Spinal cord (tissue), 10 donors: ENCODE data around the gene ACTG1. TPM values are rescaled to one million over a fixed set of nuclear protein-coding genes. Genes with fewer than 3 reads are reported as not detected.

Experiments used
- DNase-seq, 6 donors: peaks; one replicate each; pipeline versions ENCODE4 v3.0.0 to v3.0.0-alpha.2; 2013 to 2015; ENCODE audit warnings: low spot score in 6 of 6, low read depth in 4 of 6
- H3K27ac ChIP-seq: one replicate; pipeline ENCODE4 v1.5.1; 2013; ENCODE audit warnings: low read depth, low read length, control low read depth
- H3K27me3 ChIP-seq: one replicate; pipeline ENCODE4 v1.6.1; 2013; ENCODE audit warnings: low read length; ENCODE audit not compliant: control insufficient read depth, insufficient read depth
- H3K36me3 ChIP-seq: one replicate; pipeline ENCODE4 v1.6.1; 2013; ENCODE audit warnings: low read length; ENCODE audit not compliant: control insufficient read depth, insufficient read depth
- H3K4me1 ChIP-seq: one replicate; pipeline ENCODE4 v1.6.1; 2013; ENCODE audit warnings: low read length; ENCODE audit not compliant: control insufficient read depth, insufficient read depth
- H3K4me3 ChIP-seq: one replicate; pipeline ENCODE4 v1.5.1; 2013; ENCODE audit warnings: low read depth, low read length, control low read depth
- H3K9me3 ChIP-seq: one replicate; pipeline ENCODE4 v1.6.1; 2013; ENCODE audit warnings: low read length; ENCODE audit not compliant: control insufficient read depth, insufficient read depth
- WGBS: methylation state at CpG from one replicate; pipeline ENCODE4 v1.1.5; 2013; ENCODE audit warnings: missing lambda C conversion rate; ENCODE audit not compliant: insufficient coverage; 5-methylcytosine and 5-hydroxymethylcytosine counted together
- polyA plus RNA-seq, 2 donors: library from polyadenylated mRNA; unstranded; fragments of 120-200 nt; gene quantifications; one replicate each; pipeline ENCODE4 v1.2.1, GENCODE V29; 2013; ENCODE audit not compliant: insufficient read length in 2 of 2
- total RNA-seq, 2 donors: library from RNA; depleted of rRNA in 1 of 2; stranded (reverse); fragments of 120-200 nt in 1 of 2; fragments of >200 nt in 1 of 2; gene quantifications; one replicate each; pipeline versions ENCODE4 v1.2.3 to v1.2.4, GENCODE V29; 2013 to 2014
- donor health status: healthy.

ACTG1 gene
- total and polyA plus RNA-seq, 4 donors: 1,777 to 3,460 (median 3,019) TPM

- Histone ChIP-seq H3K9me3 (no peaks in the 10 kb centered on the region), H3K4me1 (peaks cover 65% of the 10 kb centered on the region), H3K27me3 (no peaks in the 10 kb centered on the region), H3K4me3 (no peak overlapping the region), H3K36me3 (peaks cover 65% of the 10 kb centered on the region), H3K27ac (no peak overlapping the region)
- DNase-seq: peak in 2 of 6 donors; percentile 39 to 64
- 65% methylated on average over 17 of the region's 18 CpGs for WGBS
These were observed 44.4 kb downstream of the ACTG1 start for GRCh38 chr17:81468111-81468769.

DNA sequence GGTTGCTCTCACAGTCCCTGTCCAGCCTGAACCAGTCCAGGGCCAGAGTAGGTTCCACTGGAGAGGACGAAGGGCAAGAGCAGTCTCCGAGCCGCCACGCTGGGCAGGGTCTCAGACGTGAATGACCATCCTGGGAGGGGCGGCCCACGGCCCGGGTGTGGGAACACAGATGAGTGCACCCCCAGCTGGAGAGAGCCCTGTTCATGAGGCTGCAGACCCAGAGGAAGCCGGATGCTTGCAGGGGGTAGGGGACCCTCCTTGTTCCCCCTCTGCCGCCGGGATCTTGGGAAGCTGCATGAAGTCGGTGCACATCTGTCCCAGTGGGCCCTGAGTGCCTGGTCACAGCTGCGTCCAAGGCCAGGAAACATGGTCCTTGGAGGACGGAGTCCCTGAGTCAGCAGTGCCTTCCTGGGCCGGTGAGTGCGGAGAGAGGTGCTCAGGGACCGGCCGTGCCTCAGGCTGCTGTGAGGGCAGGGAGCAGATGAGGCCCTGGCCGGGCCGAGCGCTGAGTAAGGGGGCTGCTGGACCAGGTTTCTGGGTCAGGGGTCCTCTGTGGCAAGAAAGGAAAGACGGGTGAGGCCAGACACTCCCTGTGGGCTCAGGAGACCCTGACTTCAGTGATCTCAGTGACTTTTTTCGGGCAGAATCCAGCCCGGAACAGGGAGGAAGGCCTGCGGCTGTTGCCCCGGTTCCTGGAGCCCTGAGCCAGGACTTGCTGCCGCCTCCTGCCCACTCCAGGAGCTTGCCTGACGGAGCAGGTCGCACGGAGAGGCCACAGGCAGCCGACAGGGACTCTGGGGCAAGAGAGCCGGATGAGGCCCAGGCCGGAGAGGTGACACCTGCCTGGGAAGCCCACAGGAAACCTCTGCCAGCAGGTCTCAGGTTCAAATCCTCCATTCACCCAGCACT is 45.8 kb downstream of the ACTG1 start:
- Histone ChIP-seq H3K27ac (no peak overlapping the region), H3K36me3 (peaks cover 79% of the 10 kb centered on the region), H3K27me3 (no peaks in the 10 kb centered on the region), H3K9me3 (no peaks in the 10 kb centered on the region), H3K4me3 (no peak overlapping the region), H3K4me1 (peaks cover 51% of the 10 kb centered on the region)
- no peak for DNase-seq
- WGBS: 76% methylated on average over 33 of the region's 33 CpGs

DNA sequence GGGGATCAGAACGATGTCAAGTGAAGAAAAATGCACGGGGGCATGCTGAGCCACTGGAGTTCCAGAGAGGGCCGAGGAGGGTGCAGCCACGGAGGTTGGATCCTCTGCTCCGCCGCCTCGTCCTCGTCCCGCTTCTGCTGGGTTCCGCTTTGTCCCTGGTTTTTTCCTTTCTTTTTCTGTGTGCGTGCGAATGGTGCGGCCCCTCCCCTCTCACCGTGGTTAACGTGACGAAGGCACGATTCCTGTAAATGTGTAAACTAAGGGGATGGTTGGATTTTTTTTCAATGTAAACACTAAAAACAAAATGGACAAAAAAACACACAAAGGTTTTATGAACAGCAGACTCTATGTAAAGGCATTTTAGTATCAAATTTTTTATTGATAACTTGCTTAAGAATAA is 46.7 kb downstream of the ACTG1 start:
- H3K27me3 ChIP-seq: no peaks in the 10 kb centered on the region
- whole genome bisulfite sequencing: 18% methylated on average over 2 of the region's 17 CpGs
- peaks cover 42% of the 10 kb centered on the region for H3K4me1 ChIP-seq
- H3K36me3 ChIP-seq: peaks cover 88% of the 10 kb centered on the region
- DNase-seq: peak in 1 of 6 donors; percentile 54
- no peak overlapping the region for H3K4me3 ChIP-seq
- no peak overlapping the region for H3K27ac ChIP-seq
- no peaks in the 10 kb centered on the region for H3K9me3 ChIP-seq

DNA sequence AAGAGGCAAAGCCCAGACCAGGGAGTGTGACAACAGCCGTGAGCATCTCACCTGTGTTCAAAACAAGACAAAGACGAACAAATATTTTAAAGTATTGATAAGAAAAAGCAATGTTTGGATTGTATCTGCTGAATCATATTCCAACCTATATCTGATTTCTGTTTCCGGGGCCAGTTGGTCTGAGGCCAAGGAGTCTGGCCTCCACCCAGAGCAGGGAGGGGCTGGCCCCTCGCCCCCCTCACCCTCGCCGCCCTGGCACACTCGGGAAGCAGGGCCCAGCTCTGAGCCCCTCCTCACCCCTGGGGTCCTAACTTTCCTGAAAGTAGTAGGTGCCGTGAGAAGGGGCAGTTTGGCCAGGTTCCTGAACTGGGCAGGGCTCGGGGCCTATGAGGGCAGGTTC is 48.0 kb downstream of the ACTG1 start:
- H3K4me3 ChIP-seq: no peak overlapping the region
- H3K9me3 ChIP-seq: no peaks in the 10 kb centered on the region
- H3K36me3 ChIP-seq: peaks cover 97% of the 10 kb centered on the region
- H3K27me3 ChIP-seq: no peaks in the 10 kb centered on the region
- peaks cover 43% of the 10 kb centered on the region for H3K4me1 ChIP-seq
- H3K27ac ChIP-seq: no peak overlapping the region
- DNase-seq: no peak
- WGBS: 76% methylated on average over 5 of the region's 9 CpGs

GRCh38 chr17:81463506-81463905 is 49.1 kb downstream of the ACTG1 start:
- no peaks in the 10 kb centered on the region for H3K9me3 ChIP-seq
- H3K4me1 ChIP-seq: peaks cover 35% of the 10 kb centered on the region
- no peak overlapping the region for H3K4me3 ChIP-seq
- H3K27me3 ChIP-seq: no peaks in the 10 kb centered on the region
- peaks cover 98% of the 10 kb centered on the region for H3K36me3 ChIP-seq
- no peak for DNase-seq
- no peak overlapping the region for H3K27ac ChIP-seq
- 96% methylated on average over 32 of the region's 32 CpGs for WGBS

GRCh38 chr17:81462506-81463125 is 50.0 kb downstream of the ACTG1 start:
- no peak overlapping the region for H3K27ac ChIP-seq
- WGBS: 96% methylated on average over 33 of the region's 33 CpGs
- peaks cover 26% of the 10 kb centered on the region for H3K4me1 ChIP-seq
- DNase-seq: no peak
- H3K27me3 ChIP-seq: no peaks in the 10 kb centered on the region
- H3K36me3 ChIP-seq: peaks cover 96% of the 10 kb centered on the region
- no peak overlapping the region for H3K4me3 ChIP-seq
- no peaks in the 10 kb centered on the region for H3K9me3 ChIP-seq

DNA sequence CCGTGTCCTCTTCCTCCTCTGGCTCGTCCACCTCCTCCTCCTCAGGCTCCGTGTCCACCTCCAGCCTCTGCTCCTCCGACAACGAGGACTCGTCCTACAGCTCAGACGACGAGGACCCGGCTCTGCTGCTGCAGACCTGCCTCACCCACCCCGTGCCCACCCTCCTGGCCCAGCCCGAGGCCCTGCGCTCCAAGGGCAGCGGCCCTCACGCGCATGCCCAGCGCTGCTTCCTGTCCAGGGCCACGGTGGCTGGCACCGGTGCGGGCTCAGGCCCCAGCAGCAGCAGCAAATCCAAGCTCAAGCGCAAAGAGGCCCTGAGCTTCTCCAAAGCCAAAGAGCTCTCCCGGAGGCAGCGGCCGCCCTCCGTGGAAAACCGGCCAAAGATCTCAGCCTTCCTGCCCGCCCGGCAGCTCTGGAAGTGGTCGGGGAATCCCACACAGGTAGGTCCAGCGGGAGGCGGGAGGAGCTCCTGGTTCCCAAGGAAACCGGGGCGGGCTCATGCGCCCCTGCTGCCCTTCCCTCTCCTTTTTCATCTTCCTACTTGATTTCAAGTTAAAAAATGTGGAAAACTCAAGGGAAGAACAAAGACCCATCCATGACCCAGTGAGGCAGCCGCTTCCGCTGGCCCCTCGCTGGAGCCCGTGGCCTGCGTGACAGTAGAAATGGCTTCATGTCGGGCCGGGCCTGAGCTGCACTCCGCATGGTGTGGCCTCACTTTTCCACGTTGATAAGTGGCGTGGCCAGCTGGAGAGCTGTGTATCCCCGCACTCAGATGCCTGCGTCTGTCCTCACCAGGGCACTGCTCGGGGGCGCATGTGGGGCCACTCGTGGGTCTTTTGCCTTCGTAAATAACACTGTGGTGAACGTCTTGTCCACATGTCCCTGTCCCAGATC is 50.7 kb downstream of the ACTG1 start:
- Histone ChIP-seq H3K4me3 (no peak overlapping the region), H3K27me3 (no peaks in the 10 kb centered on the region), H3K27ac (no peak overlapping the region), H3K4me1 (peaks cover 26% of the 10 kb centered on the region), H3K9me3 (no peaks in the 10 kb centered on the region), H3K36me3 (peaks cover 95% of the 10 kb centered on the region)
- WGBS: 92% methylated on average over 49 of the region's 50 CpGs
- no peak for DNase-seq

DNA sequence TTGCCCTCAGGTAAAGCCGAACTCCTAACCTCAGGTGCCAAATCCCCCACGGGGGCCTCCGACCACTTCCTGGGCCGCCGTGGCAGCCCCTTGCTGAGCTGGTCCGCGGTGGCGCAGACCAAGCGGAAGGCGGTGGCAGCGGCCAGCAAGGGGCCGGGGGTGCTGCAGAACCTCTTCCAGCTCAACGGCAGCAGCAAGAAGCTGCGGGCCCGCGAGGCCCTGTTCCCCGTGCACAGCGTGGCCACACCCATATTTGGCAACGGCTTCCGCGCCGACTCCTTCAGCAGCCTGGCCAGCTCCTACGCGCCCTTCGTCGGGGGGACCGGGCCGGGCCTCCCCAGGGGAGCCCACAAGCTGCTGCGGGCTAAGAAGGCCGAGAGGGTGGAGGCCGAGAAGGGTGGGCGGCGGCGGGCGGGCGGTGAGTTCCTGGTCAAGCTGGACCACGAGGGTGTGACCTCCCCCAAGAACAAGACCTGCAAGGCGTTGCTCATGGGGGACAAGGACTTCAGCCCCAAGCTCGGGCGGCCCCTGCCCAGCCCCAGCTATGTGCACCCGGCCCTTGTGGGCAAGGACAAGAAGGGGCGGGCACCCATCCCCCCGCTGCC is 51.6 kb downstream of the ACTG1 start:
- no peak for DNase-seq
- no peaks in the 10 kb centered on the region for H3K9me3 ChIP-seq
- H3K4me3 ChIP-seq: no peak overlapping the region
- 91% methylated on average over 43 of the region's 43 CpGs for WGBS
- peaks cover 96% of the 10 kb centered on the region for H3K36me3 ChIP-seq
- H3K4me1 ChIP-seq: peaks cover 29% of the 10 kb centered on the region
- H3K27ac ChIP-seq: no peak overlapping the region
- H3K27me3 ChIP-seq: no peaks in the 10 kb centered on the region
